ENCODE data around the gene IQCN. TPM values are rescaled to one million over a fixed set of nuclear protein-coding genes. Genes with fewer than 3 reads are reported as not detected.

IQCN gene
- total RNA-seq, 3 donors from 2014 or later (not counting 1 experiment from before 2014, with no cell fraction given), result 13.7 to 19.4 (median 15.6) TPM

- Mint-ChIP-seq H3K9me3 (no peaks in the 10 kb centered on the region), H3K4me3 (no peak overlapping the region), H3K36me3 (no peaks in the 10 kb centered on the region), H3K27ac (no peak overlapping the region), H3K4me1 (peaks cover 10 to 11% of the 10 kb centered on the region in 2 donors), H3K27me3 (ENCODE audit: low read depth in 2 of 2) (no peaks in the 10 kb centered on the region)
- H3K36me3 ChIP-seq (ENCODE audit: control insufficient read depth, insufficient read depth, low read length), result peaks cover 26% of the 10 kb centered on the region
- peaks cover 29% of the 10 kb centered on the region for H3K4me1 ChIP-seq (ENCODE audit: control insufficient read depth, insufficient read depth, low read length)
- no peak for ATAC-seq
- TF ChIP-seq, protein P1, sequence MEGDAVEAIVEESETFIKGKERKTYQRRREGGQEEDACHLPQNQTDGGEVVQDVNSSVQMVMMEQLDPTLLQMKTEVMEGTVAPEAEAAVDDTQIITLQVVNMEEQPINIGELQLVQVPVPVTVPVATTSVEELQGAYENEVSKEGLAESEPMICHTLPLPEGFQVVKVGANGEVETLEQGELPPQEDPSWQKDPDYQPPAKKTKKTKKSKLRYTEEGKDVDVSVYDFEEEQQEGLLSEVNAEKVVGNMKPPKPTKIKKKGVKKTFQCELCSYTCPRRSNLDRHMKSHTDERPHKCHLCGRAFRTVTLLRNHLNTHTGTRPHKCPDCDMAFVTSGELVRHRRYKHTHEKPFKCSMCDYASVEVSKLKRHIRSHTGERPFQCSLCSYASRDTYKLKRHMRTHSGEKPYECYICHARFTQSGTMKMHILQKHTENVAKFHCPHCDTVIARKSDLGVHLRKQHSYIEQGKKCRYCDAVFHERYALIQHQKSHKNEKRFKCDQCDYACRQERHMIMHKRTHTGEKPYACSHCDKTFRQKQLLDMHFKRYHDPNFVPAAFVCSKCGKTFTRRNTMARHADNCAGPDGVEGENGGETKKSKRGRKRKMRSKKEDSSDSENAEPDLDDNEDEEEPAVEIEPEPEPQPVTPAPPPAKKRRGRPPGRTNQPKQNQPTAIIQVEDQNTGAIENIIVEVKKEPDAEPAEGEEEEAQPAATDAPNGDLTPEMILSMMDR (IDR thresholded peaks at IDR 0.05), result no peak
- H3K27me3 ChIP-seq (ENCODE audit: control insufficient read depth, insufficient read depth, low read length), result no peaks in the 10 kb centered on the region
- no peaks in the 10 kb centered on the region for H3K9me3 ChIP-seq (ENCODE audit: control insufficient read depth, insufficient read depth, low read length)
- WGBS (ENCODE audit: insufficient coverage), result 95% methylated on average over 22 of the region's 22 CpGs
- no peak overlapping the region for H3K27ac ChIP-seq (ENCODE audit: low read length)
- intact Hi-C loops (cut with micrococcal nuclease), result no loop called here
- no peak overlapping the region for H3K4me3 ChIP-seq (ENCODE audit: low read length)
- DNase-seq, result no peak
These were observed 37.3 kb upstream of the IQCN start for GRCh38 chr19:18311502-18312091.

DNA sequence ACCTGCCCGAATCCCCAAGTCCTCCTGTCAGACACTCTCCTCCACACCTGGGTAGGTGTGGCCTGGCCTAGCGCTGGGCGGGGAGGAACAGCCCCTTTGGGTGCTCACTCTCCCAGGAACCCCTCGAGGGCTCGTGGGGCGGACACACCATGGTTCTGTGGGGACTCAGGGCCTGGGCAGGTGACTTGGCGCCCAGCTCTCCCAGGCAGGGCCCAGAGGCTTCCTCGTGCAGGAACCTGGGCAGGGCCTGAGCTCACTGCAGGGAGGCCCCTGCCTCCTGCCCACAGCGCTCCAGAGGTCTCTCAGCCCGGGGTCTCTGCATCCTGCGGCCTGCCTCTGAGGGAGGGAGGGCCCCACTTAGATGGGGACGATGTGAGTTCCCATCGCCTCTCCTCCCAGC lies 36.7 kb upstream of the IQCN start:
- Mint-ChIP-seq H3K4me3 (no peak overlapping the region), H3K27me3 (ENCODE audit: low read depth in 2 of 2) (no peaks in the 10 kb centered on the region), H3K4me1 (peaks cover 6 to 11% of the 10 kb centered on the region in 2 donors), H3K9me3 (no peaks in the 10 kb centered on the region), H3K27ac (peak overlapping the region in 1 of 2 donors; percentile 16), H3K36me3 (no peaks in the 10 kb centered on the region)
- intact Hi-C loops (cut with micrococcal nuclease), result no loop called here
- TF ChIP-seq, protein P1 (IDR thresholded peaks at IDR 0.05), result no peak
- H3K4me1 ChIP-seq (ENCODE audit: control insufficient read depth, insufficient read depth, low read length), result peaks cover 29% of the 10 kb centered on the region
- ATAC-seq (no peak), DNase-seq (no peak)
- H3K9me3 ChIP-seq (ENCODE audit: control insufficient read depth, insufficient read depth, low read length), result no peaks in the 10 kb centered on the region
- no peak overlapping the region for H3K27ac ChIP-seq (ENCODE audit: low read length)
- no peak overlapping the region for H3K4me3 ChIP-seq (ENCODE audit: low read length)
- 85% methylated on average over 13 of the region's 13 CpGs for WGBS (ENCODE audit: insufficient coverage)
- H3K27me3 ChIP-seq (ENCODE audit: control insufficient read depth, insufficient read depth, low read length), result no peaks in the 10 kb centered on the region
- peaks cover 30% of the 10 kb centered on the region for H3K36me3 ChIP-seq (ENCODE audit: control insufficient read depth, insufficient read depth, low read length)

GRCh38 chr19:18310118-18310909 lies 36.1 kb upstream of the IQCN start:
- peaks cover 30% of the 10 kb centered on the region for H3K4me1 ChIP-seq (ENCODE audit: control insufficient read depth, insufficient read depth, low read length)
- no peaks in the 10 kb centered on the region for H3K27me3 ChIP-seq (ENCODE audit: control insufficient read depth, insufficient read depth, low read length)
- Mint-ChIP-seq H3K36me3 (no peaks in the 10 kb centered on the region), H3K9me3 (no peaks in the 10 kb centered on the region), H3K4me3 (no peak overlapping the region), H3K27ac (peak overlapping the region in 1 of 2 donors; percentile 16), H3K4me1 (peaks cover 0 to 11% of the 10 kb centered on the region in 2 donors), H3K27me3 (ENCODE audit: low read depth in 2 of 2) (no peaks in the 10 kb centered on the region)
- TF ChIP-seq, protein P1 (IDR thresholded peaks at IDR 0.05), result no peak
- H3K27ac ChIP-seq (ENCODE audit: low read length), result no peak overlapping the region
- no peak overlapping the region for H3K4me3 ChIP-seq (ENCODE audit: low read length)
- H3K9me3 ChIP-seq (ENCODE audit: control insufficient read depth, insufficient read depth, low read length), result no peaks in the 10 kb centered on the region
- intact Hi-C loops (cut with micrococcal nuclease), result no loop called here
- H3K36me3 ChIP-seq (ENCODE audit: control insufficient read depth, insufficient read depth, low read length), result peaks cover 31% of the 10 kb centered on the region
- WGBS (ENCODE audit: insufficient coverage), result 91% methylated on average over 23 of the region's 23 CpGs
- ATAC-seq, result no peak
- DNase-seq, result no peak
